GM18868 (cell line): ENCODE data around the gene MYMX.
A peak's percentile ranks its signal among the peaks of the same experiment; 100 is the strongest.

Source experiments
- ATAC-seq: cut with Tn5 transposase; IDR thresholded peaks from one replicate; pipeline ENCODE4 v1.9.1; 2021; ENCODE audit warnings: mild to moderate bottlenecking, moderate library complexity; ENCODE audit not compliant: unreplicated experiment

Gene MYMX

DNA sequence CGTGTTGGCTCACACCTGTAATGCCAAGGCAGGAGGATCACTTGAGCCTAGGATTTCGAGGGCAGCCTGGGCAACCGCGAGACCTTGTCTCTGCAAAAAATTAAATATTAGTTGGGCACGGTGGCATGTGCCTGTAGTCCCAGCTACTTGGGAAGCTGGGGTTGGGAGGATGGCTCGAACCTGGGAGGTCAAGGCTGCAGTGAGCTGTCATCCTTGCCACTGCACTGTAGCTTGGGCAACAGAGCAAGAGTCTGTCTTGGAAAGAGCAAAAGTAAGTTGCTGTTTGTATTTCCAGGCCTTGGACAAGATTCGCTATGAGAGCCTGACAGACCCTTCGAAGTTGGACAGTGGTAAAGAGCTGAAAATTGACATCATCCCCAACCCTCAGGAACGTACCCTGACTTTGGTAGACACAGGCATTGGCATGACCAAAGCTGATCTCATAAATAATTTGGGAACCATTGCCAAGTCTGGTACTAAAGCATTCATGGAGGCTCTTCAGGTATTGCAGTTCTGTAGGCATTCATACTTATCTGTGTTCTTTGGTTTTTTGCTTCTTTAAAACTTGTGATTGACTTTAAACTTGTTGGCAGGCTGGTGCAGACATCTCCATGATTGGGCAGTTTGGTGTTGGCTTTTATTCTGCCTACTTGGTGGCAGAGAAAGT is 32.5 kb downstream of the MYMX start:
- no peak for ATAC-seq

DNA sequence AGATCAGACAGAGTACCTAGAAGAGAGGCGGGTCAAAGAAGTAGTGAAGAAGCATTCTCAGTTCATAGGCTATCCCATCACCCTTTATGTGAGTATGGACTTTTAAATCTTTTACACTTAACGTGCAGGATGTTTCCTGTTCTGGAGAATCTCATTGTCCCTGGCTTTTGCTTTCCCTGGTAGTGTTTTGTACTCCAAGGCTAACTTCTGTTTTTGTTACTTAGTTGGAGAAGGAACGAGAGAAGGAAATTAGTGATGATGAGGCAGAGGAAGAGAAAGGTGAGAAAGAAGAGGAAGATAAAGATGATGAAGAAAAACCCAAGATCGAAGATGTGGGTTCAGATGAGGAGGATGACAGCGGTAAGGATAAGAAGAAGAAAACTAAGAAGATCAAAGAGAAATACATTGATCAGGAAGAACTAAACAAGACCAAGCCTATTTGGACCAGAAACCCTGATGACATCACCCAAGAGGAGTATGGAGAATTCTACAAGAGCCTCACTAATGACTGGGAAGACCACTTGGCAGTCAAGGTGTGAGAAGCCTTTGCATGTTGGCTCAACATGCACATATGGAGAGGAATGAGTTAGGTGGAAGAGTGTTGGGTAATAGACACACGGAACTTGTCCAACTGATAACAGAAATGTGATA is 33.5 kb downstream of the MYMX start:
- no peak for ATAC-seq

DNA sequence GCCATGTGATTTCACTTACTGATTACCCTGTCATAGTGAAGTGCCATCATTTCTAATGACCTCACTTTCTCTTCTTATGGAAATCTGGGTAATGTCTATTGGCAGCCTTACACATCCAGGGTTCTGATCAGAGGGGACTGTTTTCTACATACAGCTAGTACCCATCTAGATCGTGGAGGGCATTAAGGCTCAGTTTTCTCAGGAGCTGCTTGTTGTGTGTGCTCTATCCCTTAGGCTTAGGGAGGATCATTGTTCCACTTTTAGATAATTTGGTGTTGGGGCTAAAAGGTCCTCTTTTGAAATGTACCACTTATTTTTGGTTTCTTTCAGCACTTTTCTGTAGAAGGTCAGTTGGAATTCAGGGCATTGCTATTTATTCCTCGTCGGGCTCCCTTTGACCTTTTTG is 34.0 kb downstream of the MYMX start:
- ATAC-seq, result no peak

DNA sequence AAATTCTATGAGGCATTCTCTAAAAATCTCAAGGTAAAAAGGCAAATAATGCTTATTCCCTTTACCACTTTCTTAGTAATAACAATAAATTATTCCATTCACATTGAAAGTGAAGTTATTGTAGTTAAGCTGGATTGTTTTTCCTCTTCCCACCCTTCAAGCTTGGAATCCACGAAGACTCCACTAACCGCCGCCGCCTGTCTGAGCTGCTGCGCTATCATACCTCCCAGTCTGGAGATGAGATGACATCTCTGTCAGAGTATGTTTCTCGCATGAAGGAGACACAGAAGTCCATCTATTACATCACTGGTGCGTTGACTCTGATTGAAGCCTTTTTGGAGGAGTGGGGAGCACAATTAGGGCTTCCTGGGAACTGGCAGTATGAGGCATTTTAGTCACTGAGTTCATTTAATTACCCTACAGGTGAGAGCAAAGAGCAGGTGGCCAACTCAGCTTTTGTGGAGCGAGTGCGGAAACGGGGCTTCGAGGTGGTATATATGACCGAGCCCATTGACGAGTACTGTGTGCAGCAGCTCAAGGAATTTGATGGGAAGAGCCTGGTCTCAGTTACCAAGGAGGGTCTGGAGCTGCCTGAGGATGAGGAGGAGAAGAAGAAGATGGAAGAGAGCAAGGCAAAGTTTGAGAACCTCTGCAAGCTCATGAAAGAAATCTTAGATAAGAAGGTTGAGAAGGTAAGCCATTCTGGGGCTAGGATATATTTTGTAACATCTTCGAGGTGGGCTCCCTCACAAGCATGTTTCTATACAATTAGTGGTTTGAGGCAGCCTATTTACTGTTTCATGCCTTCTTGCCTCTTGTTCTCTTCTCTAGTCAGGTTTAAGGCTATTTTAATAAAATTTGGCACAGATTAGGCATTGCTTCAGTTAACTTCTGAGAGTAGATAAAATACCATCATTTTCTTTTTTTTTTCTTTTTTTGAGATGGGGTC is 35.1 kb downstream of the MYMX start:
- ATAC-seq, result no peak

DNA sequence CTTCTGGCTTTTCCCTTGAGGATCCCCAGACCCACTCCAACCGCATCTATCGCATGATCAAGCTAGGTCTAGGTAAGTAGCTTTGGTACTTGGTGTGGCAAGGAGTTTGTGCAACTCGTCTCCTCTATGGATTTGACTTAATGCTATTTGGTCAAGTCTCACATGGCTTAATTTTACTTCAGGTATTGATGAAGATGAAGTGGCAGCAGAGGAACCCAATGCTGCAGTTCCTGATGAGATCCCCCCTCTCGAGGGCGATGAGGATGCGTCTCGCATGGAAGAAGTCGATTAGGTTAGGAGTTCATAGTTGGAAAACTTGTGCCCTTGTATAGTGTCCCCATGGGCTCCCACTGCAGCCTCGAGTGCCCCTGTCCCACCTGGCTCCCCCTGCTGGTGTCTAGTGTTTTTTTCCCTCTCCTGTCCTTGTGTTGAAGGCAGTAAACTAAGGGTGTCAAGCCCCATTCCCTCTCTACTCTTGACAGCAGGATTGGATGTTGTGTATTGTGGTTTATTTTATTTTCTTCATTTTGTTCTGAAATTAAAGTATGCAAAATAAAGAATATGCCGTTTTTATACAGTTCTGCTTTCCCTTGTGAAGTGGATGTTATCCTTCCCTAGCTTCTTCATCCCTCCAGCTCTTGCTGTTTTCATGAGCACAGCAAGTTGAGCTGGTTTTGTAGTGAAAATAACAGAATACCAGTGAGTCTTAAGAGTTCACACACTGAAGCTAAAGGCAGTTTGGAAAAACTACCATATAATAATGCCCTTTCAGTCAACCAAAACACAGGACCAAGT is 36.8 kb downstream of the MYMX start:
- no peak for ATAC-seq

DNA sequence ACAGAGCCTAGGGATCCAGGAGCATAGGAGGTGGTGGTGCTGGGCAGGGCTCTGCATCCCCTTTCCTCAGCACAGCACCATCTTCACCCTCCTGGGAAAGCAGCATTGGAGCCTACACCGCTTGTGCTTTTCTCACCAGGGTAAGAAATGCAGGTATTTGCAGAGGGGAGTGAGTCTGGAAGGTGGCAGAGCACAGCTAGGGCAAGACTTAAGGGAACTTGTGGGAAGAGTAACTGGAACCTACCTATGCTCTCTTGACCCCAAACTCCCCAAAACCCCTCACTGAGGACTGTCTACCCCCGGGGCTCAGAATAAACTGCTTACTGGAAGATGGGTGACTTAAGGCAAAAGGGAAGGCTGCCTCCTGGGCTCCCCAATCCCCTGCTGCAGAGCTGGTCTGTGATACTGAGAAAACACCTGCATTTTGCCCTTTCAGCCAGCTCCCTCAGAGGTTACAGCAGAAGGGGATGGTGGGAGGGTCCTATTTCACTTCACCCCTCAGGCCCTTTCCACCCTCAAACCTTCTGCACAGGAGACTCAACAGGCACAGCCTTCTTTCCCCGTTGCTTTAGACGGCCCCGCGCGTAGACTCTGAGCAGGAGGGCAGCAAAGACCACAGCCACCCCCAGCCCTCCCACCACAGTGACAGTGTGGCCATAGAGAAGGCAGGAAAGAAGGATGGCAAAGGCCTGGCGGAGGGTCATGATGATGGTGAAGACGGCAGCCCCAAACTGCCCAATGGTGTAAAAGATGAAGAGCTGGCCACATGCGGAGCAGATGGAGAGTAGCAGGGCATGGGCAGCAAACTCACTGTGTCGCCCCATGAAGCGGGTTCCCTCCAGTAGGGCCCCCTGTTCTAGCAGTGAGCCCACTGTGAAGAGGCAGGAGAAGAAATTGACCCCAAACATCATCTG is 37.7 kb downstream of the MYMX start:
- ATAC-seq, result no peak

DNA sequence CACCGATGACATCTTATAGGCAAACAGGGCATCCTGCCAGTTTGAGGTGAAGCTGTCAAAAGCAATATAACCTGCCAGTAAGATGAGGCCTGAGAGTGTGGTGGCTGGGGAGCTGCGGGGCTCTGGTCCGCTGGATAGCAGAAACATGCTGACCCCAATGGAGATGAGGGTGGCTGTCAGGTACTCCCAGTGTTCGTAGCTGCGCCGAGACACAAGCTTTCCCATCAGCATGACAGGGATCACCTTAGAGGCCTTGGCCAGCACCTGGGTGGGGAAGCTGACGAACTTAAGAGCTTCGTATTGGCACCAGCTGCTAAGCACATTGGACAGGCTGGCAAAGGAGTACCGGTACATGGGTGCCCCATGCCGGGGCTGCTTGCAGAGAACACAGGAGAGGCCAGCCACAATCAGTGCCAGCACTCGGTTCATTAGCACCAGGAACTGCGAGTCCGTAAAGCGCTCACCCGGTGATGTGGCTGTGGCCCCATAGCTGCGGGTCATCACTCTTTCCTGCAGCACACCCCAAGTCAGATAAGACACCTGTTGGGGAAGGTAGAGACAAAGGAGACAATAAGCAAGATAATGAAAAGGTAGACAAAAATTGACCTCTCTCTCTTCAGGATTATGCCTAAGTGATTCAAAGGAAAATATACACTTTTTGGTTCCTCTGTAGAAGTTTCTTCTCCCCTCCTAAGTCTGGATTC is 38.5 kb downstream of the MYMX start:
- ATAC-seq, result no peak

DNA sequence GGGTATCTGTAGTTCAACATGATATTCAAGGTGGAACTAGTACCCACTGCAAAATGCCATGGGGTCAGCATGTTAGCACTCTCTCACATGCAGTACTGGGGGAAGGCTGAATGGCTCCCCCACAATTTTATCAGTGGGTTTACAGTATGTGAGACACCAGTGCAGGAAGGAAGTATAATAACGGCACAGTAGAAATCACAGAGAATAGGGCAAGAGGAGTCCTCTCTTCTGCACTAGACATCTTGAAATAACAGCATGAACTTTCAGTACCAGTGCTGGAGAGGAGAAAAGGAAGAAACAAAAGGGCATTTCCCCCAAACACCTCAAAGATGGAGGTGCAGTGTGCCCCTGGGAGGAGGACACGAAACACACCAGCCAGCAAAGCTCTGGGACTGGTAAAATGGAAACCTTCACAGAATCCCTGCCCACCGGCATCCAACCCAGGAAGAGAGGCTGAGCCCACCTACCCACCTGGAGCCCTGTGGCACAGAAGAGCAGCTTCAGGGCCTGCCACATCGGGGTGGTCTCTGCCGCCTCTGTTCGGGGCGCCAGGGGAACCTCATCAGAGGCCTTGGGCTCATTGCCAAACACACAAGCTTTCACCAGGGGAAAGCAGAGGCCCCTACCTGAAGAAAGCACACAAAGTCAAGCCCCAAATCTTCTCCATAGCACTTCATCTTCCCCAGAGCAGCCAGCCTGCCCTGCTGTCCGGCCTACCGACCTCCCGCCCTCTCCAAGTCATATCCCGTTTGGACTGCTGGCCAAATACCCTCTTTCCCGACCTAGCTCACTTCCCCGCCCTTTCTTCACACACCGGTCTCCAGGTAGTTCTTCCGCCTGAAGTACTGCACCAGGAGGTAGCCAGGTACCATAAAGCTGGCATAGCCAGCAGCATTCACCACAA is 39.4 kb downstream of the MYMX start:
- no peak for ATAC-seq

DNA sequence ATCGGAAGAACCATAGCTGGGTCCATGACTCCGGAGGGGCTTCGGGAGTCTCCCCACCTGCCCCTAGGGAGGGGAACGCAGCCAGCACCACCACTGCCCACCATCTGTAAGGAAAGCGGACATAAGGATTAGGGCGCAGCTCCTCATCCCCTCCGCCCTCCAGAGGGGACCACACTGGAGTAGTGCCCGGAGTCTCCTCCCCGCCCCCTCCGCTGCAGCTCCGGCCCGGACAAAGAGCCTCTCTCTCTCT is 40.0 kb downstream of the MYMX start:
- no peak for ATAC-seq

DNA sequence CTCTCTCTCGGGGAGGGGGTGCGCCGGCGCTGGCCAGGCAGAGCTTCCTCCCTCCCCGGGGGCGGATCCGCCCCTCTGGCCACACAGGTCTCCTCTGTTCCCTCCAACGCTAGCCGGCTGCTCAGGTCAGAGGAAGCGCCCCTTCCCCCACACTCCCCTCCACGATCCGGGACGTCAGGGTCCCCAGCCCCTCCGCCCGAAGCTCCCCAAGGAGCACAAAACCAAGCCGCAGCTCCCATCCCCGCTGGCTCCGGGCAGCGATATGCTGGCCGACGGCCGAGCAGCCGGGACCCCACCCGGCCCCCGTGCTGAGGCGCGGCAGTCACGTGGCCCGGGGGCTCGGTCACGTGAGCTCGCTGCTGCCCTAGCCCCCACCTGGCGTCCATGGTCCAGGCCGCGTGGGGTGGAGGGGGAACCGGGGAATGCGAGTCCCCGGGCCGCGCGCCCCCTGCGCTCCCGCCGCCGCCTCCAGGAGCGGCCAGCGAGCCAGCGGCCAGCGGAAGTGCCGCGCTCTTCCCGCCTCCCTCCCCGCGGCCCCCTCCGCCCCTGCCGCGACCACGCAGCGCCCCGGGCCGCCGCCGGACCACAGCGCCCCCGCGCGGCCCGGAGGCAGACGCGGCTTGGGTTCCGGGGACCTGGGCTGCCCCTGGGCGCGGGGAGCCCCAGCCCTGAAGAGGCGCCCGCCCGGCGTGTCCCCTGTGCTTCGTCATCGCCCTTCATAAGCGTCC is 40.5 kb downstream of the MYMX start, which contains the start of gene SLC35B2:
TSS of gene SLC35B2 (minus strand) at position 504 of the 728 bp plus-strand sequence. CDS start at position 386, 118 bp downstream.
- ATAC-seq, result peak; percentile 51

DNA sequence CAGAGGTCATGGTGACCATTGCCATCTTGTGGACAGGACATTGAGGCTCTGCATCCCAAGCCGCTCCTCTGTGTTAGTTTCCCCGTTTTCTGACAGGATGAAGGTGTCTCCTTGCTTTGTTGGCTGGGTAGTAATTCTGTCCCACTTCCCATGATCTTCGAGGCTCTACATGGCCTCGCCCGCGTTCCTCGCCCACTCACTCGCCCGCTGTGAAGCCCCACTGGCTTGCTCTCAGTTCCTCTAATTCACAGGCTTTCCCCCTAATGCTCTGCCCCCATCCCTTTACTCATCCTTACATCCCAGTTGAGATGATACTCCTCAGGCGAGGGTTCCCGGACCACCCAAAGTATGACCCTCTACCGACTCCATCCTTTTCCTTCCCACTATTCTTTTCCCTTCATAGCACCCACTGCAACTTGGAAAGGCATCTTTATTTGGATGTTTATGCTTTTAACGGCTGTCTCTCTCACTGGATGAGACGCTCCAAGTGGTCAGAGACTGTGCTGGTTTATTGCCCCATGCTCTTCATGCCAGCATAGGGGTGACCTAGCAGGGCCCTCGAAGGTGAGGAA is 41.1 kb downstream of the MYMX start:
- peak; percentile 21 for ATAC-seq

DNA sequence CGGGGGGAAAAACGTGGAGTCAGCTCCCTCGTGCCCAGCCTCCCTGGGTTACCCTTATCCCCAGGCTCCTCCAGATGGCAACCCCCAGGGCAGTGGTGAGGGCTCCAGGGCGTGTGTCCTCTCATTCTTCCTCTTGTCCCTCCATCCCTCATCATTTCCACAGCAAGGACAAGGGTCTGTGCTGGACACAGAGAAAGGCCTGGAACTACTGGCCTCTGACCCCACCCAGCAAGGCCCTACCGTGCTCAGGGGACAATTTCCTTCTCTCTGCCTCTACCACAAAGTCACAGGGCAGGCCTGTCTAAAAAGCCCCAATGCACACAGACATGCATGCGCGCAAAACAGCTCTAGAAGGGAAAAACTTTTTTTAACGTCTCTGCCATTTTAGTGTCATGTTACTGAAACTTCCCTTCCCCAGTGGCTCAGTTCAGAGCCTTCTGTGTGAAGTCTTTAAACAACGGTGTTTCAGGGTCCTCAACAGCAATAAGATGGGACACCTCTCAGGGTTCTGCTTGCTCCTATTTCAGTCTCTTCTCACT is 41.7 kb downstream of the MYMX start:
- ATAC-seq, result no peak

DNA sequence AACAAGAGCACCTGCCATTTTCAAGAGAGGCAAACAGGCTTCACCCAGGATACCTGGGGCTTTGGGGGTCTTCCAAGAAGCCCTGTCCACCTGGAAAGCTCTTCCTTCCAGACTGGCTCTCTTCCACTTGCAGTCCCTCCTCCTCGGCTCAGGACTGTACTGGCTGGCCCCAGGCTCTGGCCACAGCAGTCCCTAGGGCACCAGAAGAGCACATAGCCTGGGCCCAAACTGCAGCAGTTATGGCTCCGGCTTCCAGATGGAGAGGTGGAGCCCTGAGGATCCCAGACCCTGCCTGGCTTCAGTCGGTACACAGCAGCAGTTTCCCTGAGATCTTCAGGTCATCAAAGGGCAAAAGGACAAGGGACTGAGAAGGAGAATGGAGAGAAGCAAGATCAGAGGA is 42.2 kb downstream of the MYMX start:
- ATAC-seq, result no peak

DNA sequence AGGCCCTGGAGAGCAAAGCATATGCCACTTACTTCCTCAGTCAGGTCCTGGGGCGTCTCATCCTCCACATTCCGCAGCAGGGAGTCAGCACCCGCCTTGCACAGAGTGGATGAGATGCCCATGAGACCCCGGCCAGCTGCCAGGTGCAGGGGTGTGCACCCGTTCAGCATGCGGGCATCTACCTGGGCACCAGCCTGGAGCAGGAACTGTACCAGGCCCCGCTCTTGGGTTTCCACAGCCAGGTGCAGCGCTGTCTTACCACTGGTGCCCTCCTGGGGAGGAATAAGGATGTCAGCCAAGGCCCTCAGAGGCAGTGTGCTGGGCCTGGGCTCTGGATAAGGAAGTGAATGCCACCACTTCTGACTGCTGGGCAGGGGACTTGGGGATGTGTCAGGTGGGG is 43.3 kb downstream of the MYMX start:
- no peak for ATAC-seq

DNA sequence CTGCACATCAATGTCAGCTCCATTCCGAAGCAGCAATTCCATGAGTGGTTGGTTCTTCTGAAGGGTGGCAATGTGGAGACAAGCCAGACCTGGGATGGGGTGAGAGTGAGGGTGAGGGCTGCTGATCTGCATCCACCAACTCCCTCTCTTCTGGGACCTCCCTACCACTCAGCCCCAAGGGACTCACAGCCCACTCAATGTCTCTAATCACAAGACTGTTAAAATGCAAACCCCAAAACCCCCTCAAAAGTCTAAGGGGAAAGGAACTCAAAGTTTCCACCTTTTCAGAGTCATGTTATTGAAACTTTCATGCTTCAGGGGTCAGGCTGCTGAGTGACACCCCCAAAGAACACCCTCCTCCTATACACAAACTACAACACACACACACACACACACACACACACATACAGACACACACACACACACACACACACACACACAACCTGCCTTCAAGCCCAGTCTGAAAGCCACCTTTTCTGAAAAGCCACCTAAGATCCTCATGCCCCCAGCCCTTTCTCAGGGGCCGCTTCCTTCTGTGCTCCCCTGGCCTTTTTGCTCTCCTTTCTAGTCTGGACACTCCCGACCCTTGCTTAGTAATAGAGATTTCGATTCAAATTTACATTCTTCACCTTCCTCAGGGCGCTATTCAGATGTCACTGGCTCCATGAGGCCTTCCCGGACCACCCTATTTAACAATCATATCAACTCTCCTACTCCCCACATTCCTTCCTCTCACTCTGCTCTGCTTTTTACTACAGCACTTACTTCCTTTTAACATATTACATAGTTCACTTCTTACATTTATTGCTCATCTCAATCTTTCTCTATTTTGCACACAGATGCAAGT is 43.9 kb downstream of the MYMX start:
- no peak for ATAC-seq

DNA sequence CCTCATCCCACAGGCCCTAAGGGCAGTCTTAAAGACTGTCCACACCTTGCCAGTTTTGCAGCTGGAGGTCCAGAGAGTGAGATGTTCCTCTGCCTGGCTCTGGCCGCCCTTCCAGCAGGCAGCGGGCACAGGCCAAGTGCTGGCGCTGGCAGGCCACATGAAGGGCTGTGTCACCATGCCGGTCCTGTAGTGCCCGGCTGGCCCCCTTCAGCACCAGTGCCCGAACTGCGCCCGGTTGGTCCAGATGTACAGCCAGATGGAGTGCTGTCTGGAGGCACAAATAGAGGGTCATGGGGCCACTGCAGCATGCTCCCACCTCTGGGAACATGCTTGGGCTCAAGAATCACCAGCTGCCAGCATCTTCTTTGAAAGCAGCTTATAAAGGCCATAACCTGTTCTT is 44.9 kb downstream of the MYMX start:
- no peak for ATAC-seq
